HG02938 (cell line): ENCODE measurements around the gene DKK2.
"Not testable (repeated sequence)": the region's sequence is repeated elsewhere in the genome, so short reads cannot be mapped to it uniquely, and the experiment has no call there.

Source experiments
- ATAC-seq: cut with Tn5 transposase; IDR thresholded peaks from one replicate; pipeline ENCODE4 v1.9.1; 2021; ENCODE audit warnings: mild to moderate bottlenecking, moderate library complexity; ENCODE audit not compliant: unreplicated experiment

The DKK2 gene

DNA sequence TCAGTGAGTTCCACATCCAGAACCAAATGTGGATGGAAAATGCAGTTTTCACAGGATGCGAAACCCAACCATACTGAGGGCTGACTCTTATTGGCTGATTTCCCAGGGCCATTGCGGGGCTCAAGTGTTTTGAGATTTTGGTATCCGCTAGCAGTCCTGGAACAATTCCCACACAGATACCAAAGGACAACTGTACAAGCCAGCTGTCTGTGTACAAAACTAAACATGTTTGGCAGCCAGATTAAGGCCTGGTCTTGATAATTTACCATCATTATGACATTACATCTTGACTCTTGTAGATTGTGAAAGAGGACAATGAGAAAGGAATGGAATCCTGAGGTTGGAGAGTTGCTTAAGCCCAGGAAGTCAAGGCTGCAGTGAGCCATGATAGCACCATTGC, 121.9 kb downstream of the DKK2 start:
- ATAC-seq: no peak

DNA sequence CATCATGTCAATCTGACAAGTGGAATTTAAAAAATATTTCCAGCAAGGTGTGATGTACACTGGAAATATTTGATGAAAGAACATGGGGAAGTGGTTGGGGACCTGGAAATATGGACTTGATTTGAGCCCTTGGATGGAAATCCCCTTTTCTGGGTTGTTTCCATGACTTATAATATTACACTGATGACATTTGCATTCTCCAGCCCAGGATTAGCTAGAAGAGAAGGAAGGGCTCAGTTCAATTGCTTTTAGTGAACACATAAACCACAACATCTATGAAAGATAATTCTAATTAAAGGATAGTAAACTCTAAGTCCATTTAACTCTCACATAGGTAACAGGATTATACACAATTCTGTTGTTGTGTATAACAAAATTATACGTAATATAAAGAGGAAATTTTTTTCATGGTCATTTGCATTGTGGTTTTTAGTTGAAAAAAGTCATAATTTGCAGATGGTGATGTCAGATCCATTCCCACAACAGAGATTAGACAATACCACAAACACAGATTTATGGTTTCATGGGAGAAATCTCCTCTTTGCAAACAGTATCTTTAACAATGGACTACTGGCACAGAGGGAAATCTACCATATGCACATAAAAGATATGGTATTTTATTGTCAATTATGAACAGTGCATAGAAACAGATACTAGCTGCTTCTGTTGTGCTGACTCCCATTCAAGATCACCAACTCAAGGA, 126.5 kb downstream of the DKK2 start:
- ATAC-seq: no peak

DNA sequence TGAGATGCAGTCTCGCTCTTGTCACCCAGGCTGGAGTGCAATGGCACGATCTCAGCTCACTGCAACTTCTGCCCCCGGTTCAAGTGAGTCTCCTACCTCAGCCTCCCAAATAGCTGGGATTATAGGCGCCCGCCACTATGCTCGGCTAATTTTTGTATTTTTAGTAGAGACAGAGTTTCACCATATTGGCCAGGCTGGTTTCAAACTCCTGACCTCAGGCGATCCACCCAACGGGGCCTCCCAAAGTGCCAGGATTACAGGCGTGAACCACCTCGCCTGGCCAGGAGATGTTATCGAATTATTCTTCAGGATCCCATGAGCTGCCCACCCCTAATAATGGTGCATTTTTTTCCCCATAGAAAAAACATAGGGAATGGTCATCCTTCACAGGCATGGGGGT, 128.1 kb downstream of the DKK2 start:
- ATAC-seq: not testable (repeated sequence)

DNA sequence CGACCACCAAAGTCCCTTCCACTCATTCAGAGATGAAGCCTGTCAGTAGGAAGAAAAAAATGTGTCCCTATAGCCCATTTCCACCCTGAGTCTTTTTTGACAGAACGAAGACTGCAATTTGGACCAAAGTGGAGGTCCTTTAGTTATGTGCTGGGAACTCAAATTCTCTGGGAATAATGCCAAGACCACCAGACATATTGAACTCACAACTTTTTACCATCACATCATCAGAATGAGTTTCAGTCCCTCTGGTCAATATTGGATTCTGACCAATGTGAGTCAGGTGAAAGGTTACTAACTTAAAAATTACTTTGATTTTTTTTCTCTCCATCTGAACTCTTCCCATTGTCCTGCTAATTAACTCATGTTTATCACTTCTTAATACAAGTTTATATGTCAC, 128.9 kb downstream of the DKK2 start:
- ATAC-seq: no peak

DNA sequence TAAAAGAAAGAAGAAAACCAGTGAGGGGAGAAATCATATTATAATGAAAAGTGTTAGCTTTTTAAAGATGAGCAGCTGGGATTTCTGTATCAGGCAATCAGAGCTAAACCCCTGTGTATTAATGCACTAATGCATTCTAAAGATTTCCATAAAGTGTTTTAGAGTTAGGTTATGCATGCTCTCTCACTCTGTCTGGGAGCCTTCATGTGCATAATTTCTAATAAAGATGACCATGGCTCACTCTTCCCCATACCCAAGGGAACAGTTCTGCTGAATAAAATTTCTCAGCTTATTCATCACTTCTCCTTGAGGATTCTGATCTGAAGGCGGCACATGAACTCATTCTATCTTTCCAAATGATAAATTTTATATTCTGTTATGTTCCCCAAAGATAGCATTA, 129.4 kb downstream of the DKK2 start:
- no peak for ATAC-seq

DNA sequence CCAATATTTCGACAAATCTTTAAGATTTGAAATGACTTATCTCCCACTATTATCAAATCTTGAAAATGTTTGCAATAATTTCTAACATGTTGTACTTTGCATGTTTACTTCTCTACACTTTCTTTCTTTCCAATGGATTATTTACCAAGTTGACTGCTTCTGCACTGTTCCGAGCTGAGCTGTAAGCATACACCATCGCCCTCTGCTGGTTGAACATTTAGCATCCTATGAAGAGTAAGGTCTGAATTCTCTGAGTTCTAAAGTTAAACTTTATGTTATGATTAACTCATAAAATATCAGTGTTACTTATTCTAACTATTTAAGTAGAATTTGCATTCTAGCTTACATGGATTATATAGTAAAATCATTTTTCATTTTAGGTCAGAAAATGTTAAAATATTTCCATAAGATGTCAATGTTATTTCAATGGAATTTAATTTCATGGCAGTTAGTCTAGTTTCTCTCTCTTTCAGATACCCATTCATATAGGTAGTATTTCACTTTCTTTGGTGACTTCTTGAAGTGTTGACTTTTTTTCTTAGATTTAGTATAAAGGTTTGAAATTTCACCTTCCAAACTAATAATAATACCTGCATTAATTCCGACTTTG, 137.4 kb downstream of the DKK2 start:
- peak; percentile 91 for ATAC-seq

DNA sequence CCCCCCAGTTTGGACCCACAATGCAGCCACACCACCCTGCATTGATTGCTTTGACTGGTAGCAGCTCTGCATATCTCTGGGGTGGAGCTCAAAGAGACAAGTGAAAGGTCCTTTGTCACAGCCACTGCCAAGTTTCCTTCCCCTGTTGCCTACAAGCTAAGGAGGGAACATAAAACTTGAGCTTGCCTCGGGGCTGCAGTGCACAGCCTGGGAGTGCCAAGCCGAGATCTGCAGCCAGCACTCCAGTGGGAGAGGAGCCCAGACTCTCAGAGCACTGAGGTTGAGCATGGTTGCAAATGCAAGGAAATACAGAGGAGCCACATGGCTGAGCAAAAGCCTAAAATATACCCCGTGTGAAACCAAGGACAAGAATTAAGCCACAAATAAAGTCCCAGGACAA, 142.2 kb downstream of the DKK2 start:
- ATAC-seq: no peak

DNA sequence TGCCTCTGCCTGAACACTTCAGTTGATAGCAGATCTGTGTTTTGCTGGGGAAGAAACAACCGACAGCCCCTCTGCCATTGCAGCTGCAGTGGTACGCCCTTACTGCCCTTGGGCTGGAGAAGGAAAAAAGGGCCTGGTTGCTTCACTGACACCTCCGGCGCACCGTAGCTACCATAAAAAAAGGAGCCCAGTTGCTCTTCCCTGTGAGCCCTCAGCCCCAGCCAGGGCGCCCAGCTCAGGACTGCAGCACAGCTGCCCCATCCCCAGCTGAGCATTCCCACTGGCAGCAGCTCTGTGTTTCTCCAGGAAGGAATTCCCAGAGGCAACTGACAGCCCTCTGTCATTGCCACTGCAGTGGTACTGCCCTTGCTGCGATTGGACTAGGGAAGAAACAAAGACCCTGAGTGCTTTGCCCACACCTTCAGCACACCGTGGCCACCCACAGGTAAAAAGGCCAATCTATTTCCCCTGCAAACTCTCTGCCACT, 142.7 kb downstream of the DKK2 start:
- no peak for ATAC-seq

DNA sequence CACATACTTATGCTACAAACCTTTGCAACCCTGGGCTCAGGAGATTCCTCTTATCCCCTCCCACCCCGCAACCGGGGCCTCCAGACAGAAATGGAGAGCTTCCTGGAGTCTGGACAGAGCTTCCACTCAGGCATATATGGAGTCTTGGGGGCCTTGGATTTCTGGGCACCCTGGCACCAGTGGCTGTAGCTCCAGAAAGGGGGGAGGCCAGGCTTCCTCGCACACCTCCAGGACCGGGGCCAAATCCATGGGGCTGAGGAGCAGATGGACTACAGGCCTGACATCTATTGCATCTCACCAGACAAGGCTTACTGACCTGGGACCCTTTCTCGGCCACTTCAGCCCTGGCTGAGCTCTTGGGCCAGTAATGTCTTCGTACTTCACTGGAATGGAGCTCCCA, 143.3 kb downstream of the DKK2 start:
- no peak for ATAC-seq

DNA sequence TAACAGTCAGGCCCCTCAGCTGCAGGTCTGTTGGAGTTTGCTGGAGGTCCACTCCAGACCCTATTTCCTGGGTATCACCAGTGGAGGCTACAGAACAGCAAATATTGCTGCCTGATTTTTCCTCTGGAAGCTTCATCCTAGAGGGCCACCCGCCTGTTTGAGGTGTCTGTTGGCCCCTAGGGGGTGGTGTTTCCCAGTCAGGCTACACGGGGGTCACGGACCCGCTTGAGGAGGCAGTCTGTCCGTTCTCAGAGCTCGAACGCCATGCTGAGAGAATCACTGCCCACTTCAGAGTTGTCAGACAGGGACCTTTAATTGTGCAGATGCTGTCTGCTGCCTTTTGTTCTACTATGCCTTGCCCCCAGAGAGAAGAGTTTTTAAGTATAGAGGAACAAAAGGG, 160.8 kb downstream of the DKK2 start:
- no peak for ATAC-seq
